Glutamatergic neuron (in vitro differentiated cells): ENCODE results near the gene XG. TPM values are rescaled to one million over a fixed set of nuclear protein-coding genes. Genes with fewer than 3 reads are reported as not detected.
"Not testable (repeated sequence)": the region's sequence is repeated elsewhere in the genome, so short reads cannot be mapped to it uniquely, and the experiment has no call there.

Experiments
- DNase-seq: peaks from one replicate; pipeline ENCODE4 v3.0.0; 2022
- H3K27ac Mint-ChIP-seq: one replicate; pipeline ENCODE4 v1.8.0; 2020; ENCODE audit warnings: mild to moderate bottlenecking, mixed read lengths, inconsistent platforms; ENCODE audit not compliant: unreplicated experiment
- H3K27me3 Mint-ChIP-seq: one replicate; pipeline ENCODE4 v1.8.0; 2020; ENCODE audit warnings: mild to moderate bottlenecking, moderate library complexity, mixed read lengths, inconsistent platforms; ENCODE audit not compliant: unreplicated experiment
- H3K36me3 Mint-ChIP-seq: one replicate; pipeline ENCODE4 v1.8.0; 2020; ENCODE audit warnings: mild to moderate bottlenecking, mixed read lengths, inconsistent platforms; ENCODE audit not compliant: unreplicated experiment
- H3K4me1 Mint-ChIP-seq: one replicate; pipeline ENCODE4 v1.8.0; 2020; ENCODE audit warnings: mild to moderate bottlenecking, low read depth, mixed read lengths, inconsistent platforms; ENCODE audit not compliant: unreplicated experiment
- H3K4me3 Mint-ChIP-seq: one replicate; pipeline ENCODE4 v1.8.0; 2020; ENCODE audit warnings: mild to moderate bottlenecking, mixed read lengths, inconsistent platforms; ENCODE audit not compliant: unreplicated experiment
- H3K9me3 Mint-ChIP-seq: one replicate; pipeline ENCODE4 v1.8.0; 2020; ENCODE audit warnings: mild to moderate bottlenecking, moderate library complexity, mixed read lengths, inconsistent platforms; ENCODE audit not compliant: unreplicated experiment
- CTCF ChIP-seq: fragments of 200-600 bp; sonication (generic); IDR thresholded peaks from one replicate; pipeline ENCODE4 v1.5.0; 2021; ENCODE audit not compliant: partially characterized antibody, unreplicated experiment
- total RNA-seq: library from RNA; stranded (reverse); fragmentation: NEBNext Ultra II Directional; extraction: Animal tissue kit (Norgen Biotek cat#: 25700); gene quantifications from one replicate; pipeline ENCODE4 v1.2.1, GENCODE V29; 2021; ENCODE audit not compliant: unreplicated experiment

XG gene
- total RNA-seq, 1 donor from 2014 or later: not detected

DNA sequence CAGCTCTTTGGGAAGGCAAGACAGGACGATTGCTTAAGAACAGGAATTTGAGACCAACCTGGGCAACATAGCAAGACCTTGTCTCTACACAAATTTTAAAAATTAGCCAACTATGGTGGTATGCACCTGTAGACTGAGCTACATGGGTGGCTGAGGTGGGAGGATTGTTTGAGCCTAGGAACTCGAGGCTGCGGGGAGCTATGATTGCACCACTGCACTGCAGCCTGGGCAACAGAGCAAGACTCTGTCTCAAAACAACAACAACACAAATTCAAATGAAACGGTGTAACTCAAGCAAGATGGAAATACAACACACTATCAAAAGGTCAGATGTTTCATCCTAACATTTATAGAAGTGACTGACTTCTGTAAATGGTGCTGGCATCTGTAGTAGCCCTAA, 37.1 kb downstream of the XG start:
- no peak overlapping the region for H3K4me3 Mint-ChIP-seq
- TF ChIP-seq CTCF: no peak
- no peak overlapping the region for H3K27ac Mint-ChIP-seq
- H3K27me3 Mint-ChIP-seq: no peaks in the 10 kb centered on the region
- H3K9me3 Mint-ChIP-seq: peaks cover 1% of the 10 kb centered on the region
- no peaks in the 10 kb centered on the region for H3K4me1 Mint-ChIP-seq
- no peaks in the 10 kb centered on the region for H3K36me3 Mint-ChIP-seq
- no peak for DNase-seq

- H3K36me3 Mint-ChIP-seq: no peaks in the 10 kb centered on the region
- no peaks in the 10 kb centered on the region for H3K27me3 Mint-ChIP-seq
- DNase-seq: no peak
- TF ChIP-seq CTCF: no peak
- peaks cover 1% of the 10 kb centered on the region for H3K9me3 Mint-ChIP-seq
- H3K27ac Mint-ChIP-seq: no peak overlapping the region
- no peaks in the 10 kb centered on the region for H3K4me1 Mint-ChIP-seq
- H3K4me3 Mint-ChIP-seq: no peak overlapping the region
Observed at GRCh38 chrX:2789569-2789968, 37.7 kb downstream of the XG start.

DNA sequence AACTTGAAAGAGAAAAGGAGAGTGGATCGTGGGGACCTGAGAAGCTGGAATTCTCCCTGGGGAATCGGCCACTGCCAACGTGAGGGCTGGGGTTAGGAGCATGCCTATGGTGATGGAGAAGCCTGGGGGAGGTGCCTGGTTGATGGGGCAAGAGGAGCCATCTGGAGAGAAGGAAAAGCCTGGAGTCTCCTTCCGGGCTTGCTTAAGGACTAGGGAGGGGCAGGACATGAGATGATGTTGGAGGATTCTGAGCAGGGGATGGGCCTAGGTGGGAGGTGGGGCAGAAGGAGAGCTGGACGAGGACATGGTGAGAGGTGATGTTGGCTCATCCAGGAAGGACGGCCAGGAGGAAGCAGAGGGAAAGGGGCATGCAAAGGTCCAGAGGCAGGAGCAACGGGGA, 41.9 kb downstream of the XG start:
- Mint-ChIP-seq H3K27ac (no peak overlapping the region), H3K9me3 (no peaks in the 10 kb centered on the region), H3K36me3 (no peaks in the 10 kb centered on the region), H3K4me1 (no peaks in the 10 kb centered on the region), H3K4me3 (no peak overlapping the region), H3K27me3 (no peaks in the 10 kb centered on the region)
- TF ChIP-seq CTCF: no peak
- no peak for DNase-seq

- Mint-ChIP-seq H3K4me3 (no peak overlapping the region), H3K9me3 (no peaks in the 10 kb centered on the region), H3K36me3 (no peaks in the 10 kb centered on the region), H3K27me3 (no peaks in the 10 kb centered on the region), H3K27ac (no peak overlapping the region), H3K4me1 (peaks cover under 1% of the 10 kb centered on the region)
- no peak for DNase-seq
- no peak for TF ChIP-seq CTCF
Observed at GRCh38 chrX:2794336-2794735, 42.5 kb downstream of the XG start.

GRCh38 chrX:2796808-2797207, 45.0 kb downstream of the XG start:
- not testable (repeated sequence) for H3K36me3 Mint-ChIP-seq, H3K27ac Mint-ChIP-seq, H3K9me3 Mint-ChIP-seq, H3K4me1 Mint-ChIP-seq, DNase-seq, H3K4me3 Mint-ChIP-seq, H3K27me3 Mint-ChIP-seq

- H3K27ac Mint-ChIP-seq: no peak overlapping the region
- H3K4me1 Mint-ChIP-seq: peaks cover 2% of the 10 kb centered on the region
- TF ChIP-seq CTCF: no peak
- no peaks in the 10 kb centered on the region for H3K36me3 Mint-ChIP-seq
- H3K4me3 Mint-ChIP-seq: no peak overlapping the region
- no peaks in the 10 kb centered on the region for H3K27me3 Mint-ChIP-seq
- no peak for DNase-seq
- H3K9me3 Mint-ChIP-seq: peaks cover 2% of the 10 kb centered on the region
Observed at GRCh38 chrX:2799369-2799768, 47.5 kb downstream of the XG start.

- not testable (repeated sequence) for H3K4me1 Mint-ChIP-seq, H3K36me3 Mint-ChIP-seq, H3K27ac Mint-ChIP-seq, H3K4me3 Mint-ChIP-seq, H3K9me3 Mint-ChIP-seq, H3K27me3 Mint-ChIP-seq, DNase-seq
Observed at GRCh38 chrX:2799980-2800379, 48.1 kb downstream of the XG start.
